GM19025 (cell line): Measurements from ENCODE around the gene RHBDL1.

Source experiments
- ATAC-seq: cut with Tn5 transposase; IDR thresholded peaks from one replicate; pipeline ENCODE4 v1.9.1; 2021; ENCODE audit warnings: mild to moderate bottlenecking, low read depth, moderate library complexity; ENCODE audit not compliant: unreplicated experiment

Gene RHBDL1

DNA sequence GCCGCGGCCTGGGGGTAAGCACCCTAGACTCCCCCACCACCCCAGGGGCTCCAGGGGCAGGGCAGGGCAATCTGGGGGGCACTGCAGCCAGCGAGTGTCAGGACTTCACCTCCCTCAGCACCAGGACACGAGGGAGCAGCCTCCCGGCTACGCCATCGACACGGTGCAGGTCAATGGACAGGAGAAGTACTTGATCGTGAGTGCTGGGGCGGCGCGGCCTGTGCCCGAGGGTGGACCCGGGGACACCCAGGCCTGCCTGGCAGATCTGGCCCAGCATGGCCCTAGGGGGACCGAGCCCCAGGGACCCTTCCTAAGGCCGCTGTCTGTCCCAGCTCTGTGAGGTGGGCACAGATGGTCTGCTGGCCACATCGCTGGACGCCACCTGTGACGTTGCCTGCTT is 3.1 kb upstream of the RHBDL1 start:
- no peak for ATAC-seq

DNA sequence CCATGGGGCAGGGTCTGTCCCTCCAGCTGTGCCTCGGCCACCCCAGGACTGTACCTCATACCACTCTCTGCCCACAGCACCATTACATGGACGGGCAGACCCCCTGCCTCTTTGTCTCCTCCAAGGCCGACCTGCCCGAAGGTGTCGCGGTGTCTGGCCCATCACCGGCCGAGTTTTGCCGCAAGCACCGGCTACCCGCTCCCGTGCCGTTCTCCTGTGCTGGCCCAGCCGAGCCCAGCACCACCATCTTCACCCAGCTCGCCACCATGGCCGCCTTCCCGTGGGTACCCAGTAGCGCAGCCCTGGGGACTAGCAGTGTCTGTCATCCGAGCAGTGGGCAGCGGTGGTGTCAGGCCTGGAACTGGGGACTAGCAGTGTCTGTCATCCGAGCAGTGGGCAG is 2.6 kb upstream of the RHBDL1 start:
- no peak for ATAC-seq

DNA sequence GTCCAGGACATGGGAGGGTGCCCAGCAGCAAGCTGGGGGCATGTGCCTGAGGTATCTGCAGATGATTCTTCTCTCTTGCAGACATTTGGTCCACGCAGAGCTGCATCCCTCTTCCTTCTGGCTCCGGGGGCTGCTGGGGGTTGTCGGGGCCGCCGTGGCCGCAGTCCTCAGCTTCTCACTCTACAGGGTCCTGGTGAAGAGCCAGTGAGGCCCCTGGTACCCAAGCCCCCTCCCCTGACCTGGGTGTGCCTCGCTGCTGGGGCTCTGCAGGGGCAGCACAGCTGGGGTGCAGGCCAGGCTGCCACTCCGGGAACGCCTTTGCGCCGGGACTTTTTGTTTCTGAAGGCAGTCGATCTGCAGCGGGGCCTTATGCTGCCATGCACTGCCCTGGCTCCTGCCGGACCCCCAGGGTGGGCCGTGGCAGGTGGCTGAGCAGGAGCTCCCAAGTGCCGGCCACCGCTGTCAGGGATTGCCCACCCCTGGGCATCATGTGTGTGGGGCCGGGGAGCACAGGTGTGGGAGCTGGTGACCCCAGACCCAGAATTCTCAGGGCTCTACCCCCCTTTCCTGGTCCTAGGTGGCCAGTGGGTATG is 2.0 kb upstream of the RHBDL1 start:
- no peak for ATAC-seq

DNA sequence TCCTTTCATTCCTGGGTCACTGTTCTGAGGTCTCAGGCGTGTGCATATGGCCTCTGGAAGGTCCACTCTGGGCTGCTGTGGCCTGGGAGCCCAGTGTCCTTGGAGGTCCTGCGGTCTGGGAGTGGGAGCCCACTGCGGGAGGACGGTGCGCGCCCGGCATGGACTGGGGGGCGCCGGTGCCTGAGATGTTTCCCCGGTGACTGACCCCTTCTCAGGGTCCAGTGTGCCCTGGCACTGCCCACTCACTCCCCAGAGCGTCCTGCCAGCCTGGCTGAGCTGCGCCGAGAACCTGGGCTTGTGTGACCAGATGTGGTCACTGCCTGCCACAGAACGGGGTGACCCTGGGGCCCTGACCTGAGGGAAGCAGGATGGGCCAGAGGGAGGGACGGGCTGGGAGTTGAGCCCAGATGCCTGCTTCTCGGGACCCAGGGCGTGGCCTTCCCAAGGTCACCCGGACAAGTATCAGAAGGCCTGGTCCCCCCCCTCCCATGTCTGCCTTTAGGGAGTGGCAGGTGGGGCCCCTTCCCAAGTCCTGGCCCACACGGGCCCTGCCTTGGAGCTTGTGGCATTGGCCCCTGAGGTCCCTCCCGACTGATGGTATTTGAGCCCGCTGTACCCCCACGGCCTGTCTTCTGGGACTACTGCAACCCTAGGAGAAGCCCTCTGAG is 1.1 kb upstream of the RHBDL1 start:
- no peak for ATAC-seq

DNA sequence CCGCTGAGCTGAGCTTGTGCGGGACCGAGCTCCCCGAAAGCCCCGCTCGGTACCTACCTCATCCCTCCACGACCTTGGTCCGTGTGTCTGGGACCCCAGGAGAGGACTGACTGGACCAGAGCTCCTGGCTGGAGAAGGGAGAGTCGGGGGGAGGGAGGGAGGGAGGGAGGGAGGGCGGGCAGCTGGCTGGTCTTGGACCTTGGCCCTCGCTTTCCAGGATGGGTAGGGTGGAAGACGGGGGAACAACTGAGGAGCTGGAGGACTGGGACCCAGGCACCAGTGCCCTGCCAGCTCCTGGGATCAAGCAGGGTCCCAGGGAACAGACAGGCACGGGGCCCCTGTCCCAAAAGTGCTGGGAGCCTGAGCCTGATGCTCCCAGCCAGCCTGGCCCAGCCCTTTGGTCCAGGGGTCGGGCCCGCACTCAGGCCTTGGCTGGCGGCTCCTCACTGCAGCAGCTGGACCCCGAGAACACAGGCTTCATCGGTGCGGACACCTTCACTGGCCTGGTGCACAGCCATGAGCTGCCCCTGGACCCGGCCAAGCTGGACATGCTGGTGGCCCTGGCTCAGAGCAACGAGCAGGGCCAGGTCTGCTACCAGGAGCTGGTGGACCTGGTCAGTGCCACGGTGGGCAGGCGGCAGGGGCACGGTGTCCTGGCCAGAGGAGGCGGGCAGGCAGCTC is 553 bp downstream of the RHBDL1 start:
- no peak for ATAC-seq

DNA sequence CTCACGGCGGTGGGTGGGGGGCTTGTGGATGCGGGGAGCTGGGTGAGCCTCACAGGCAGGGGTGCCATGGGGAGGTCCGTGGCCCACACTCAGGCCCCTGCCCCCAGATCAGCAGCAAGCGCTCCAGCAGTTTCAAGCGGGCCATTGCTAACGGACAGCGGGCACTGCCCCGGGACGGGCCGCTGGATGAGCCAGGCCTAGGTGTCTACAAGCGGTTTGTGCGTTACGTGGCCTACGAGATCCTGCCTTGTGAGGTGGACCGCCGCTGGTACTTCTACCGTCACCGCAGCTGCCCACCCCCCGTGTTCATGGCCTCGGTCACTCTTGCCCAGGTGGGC is 1.1 kb downstream of the RHBDL1 start:
- ATAC-seq: no peak

DNA sequence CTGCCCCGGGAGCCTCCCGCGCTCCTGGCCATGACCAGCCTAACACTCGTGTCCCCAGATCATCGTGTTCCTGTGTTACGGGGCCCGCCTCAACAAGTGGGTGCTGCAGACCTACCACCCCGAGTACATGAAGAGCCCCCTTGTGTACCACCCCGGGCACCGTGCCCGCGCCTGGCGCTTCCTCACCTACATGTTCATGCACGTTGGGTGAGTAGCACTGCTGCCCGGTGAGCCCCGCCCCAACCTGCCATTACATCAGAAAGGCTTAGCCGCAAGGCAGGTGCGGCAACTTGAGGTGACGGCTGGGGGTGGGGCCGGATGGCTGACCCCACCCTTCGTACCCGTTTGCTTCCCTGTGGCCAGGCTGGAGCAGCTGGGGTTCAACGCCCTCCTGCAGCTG is 1.4 kb downstream of the RHBDL1 start:
- no peak for ATAC-seq

DNA sequence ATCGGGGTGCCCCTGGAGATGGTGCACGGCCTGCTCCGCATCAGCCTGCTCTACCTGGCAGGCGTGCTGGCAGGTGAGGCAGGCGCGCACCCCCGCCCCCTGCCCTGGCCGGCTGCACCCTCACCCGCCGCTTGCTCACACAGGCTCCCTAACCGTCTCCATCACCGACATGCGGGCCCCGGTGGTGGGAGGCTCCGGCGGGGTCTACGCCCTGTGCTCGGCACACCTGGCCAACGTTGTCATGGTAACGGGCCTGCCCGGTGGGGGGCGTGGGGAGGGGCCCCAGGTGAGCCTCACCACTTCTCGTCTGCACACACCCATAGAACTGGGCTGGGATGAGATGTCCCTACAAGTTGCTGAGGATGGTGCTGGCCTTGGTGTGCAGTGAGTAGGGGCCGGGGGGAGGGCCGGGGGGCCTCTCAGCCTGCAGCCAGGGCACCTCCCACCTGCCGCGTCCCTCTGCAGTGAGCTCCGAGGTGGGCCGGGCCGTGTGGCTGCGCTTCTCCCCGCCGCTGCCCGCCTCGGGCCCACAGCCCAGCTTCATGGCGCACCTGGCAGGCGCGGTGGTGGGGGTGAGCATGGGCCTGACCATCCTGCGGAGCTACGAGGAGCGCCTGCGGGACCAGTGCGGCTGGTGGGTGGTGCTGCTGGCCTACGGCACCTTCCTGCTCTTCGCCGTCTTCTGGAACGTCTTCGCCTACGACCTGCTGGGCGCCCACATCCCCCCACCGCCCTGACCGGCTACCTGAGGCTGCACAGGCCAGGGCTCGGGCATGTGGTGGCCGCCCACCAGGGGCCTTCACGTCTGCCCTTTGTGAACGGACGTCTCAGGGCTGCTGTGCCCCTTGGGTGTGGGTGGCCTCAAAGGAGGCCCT is 2.1 kb downstream of the RHBDL1 start:
- ATAC-seq: no peak

DNA sequence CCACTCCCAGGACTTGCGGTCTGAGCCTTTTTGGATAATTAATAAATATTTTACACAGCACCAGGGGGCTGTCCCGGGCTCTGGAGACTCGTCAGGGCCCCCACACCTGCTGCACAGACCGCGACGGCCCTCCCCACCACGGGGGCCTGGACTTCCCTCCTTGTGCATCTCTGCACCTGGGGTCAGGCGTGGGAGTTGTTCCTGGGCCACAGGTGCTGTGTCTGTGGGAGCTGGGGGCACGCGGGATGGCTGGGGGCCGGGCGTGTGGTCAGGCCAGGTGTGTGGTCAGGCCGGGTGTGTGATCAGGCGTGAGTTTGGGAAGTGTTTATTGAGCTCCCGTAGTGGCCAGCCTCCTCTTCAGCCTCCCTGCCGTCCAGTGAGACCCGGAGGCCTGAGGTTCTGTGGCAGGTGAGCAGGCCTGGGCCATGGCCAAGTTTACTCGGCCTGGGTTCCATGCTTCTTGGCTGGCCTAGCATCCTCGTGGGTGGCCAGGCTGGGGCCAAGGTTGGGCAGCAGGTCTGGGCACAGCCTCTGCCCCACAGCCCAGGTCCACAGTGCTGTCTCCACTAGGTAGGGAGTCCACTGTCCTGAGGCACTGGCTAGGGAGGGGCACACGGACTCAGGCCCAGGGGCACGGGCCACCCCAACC is 2.9 kb downstream of the RHBDL1 start:
- no peak for ATAC-seq

DNA sequence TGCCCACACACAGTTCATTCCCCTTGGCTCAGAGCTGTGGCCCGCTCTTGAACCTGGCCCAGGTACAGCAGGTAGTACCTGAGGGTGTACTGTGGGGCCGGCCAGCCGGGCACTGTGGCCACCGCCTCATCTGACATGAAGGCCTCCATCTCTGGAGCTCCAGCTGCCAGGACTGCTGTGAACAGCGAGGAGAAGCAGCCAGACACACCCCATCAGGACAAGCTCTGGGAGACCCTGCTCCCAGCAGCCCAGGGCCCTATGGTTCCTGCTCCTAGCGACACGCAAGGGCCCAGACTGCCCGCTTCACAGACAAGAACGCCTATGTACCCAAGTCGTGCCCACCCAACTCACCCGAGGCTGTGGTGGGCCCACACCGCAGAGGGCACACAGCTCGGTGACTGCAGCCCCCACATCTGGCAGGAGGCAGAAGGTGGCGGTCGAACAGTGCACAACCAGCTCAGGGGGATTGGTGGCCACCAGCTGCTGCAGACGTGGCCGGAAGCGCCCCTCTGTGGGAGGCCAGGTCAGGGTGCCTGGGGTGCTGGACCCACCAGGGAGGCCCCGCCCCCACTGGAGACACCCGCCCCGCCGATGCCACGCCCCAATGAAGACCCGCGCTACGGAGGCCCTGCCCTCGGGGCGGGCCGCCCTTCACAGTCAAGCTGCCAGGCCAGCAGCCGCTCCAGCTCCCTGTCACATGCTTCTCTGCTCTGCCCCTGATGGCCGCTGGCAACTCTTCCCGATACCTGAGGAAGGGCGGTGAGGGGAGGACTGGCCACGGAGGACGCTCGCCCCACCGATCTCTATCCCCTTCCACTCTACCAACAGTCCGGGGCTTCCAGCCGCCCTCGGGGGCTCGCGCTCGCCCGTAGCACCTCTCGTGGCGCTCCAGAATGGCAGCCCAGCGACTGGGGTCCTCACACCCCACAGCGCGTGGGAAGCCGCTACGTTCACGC is 3.7 kb downstream of the RHBDL1 start:
- ATAC-seq: no peak

DNA sequence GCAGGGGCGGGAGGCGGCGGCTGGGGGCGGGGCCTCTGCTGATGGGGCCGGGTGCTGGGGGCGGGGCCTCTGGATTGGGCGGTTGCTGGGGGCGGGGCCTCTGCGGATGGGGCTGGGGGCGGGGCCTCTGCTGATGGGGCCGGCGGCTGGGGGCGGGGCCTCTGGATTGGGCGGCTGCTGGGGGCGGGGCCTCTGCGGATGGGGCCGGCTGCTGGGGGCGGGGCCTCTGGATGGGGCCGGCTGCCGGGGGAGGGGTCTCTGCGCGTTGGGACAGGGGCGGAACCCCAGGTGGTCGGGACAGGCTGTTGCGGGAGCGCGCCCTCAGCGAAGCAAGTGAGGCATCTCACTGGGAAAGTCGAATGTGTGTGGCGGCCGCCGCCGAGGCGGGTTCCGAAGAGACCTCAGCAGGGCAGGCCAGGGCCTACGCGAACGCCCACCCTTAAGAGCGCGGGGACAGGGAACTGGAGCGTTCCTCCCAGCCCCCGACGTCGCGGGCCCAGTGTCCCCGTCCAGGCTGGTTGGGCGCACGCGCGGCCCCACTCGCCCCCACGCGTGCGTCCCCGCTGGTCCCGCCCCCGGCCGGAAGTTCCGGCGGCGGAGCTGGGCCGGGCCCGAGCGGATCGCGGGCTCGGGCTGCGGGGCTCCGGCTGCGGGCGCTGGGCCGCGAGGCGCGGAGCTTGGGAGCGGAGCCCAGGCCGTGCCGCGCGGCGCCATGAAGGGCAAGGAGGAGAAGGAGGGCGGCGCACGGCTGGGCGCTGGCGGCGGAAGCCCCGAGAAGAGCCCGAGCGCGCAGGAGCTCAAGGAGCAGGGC is 4.5 kb downstream of the RHBDL1 start, which contains the start of gene STUB1:
TSS of gene STUB1 (plus strand) at position 597 of the 811 bp plus-strand sequence. CDS start at position 713, 116 bp downstream.
- peak; percentile 50 for ATAC-seq

DNA sequence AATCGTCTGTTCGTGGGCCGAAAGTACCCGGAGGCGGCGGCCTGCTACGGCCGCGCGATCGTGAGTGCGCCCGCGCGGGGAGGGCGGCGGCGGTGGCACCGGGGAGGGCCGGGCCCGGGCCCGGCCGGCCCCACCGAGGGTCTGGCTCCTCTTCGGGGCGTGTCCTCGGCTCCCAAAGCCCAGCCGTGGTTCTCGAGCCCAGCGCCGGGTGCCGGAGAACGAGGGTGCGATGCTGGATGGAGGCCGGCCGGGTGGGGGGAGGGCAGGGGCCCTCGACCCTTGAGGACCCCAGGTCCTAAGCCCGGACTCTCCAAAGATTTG is 5.1 kb downstream of the RHBDL1 start:
- ATAC-seq: no peak

DNA sequence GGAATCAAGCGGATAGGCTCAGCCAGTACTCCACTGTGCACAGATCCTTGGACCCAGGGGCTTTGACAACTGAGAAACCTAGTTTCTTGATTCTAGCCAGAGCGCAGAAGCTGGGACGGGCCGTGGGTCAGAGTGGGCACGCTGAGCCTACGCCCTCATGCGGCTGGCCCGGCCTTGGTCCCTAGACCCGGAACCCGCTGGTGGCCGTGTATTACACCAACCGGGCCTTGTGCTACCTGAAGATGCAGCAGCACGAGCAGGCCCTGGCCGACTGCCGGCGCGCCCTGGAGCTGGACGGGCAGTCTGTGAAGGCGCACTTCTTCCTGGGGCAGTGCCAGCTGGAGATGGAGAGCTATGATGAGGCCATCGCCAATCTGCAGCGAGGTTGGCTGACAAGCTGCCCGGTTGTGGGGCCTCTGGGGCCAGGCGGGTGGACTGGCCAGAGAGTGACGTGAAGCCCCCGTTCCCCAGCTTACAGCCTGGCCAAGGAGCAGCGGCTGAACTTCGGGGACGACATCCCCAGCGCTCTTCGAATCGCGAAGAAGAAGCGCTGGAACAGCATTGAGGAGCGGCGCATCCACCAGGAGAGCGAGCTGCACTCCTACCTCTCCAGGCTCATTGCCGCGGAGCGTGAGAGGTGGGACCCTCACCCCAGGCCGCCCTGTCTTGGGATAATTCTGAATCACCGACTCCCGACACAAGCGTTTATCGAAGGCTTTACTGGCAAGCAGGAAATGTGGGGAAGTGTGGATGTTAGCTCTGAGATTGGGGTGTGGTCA is 5.7 kb downstream of the RHBDL1 start:
- ATAC-seq: no peak

DNA sequence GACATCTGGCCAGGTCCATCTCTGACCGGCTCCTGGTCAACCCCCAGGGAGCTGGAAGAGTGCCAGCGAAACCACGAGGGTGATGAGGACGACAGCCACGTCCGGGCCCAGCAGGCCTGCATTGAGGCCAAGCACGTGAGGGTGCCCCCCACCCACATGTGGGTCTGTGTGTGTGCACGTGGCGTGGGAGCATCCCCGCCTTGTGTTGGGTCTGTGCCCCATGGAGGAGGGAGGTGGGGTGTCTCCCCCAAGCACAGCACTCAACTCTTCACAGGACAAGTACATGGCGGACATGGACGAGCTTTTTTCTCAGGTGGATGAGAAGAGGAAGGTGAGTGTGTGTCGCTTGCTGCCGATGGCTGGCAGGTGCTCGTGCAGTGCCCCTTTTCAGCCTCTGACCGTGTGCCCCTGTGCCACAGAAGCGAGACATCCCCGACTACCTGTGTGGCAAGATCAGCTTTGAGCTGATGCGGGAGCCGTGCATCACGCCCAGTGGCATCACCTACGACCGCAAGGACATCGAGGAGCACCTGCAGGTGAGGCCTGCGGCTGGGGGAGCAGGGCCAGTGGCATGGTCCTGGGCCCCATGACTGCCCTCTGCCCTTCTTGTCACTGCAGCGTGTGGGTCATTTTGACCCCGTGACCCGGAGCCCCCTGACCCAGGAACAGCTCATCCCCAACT is 6.4 kb downstream of the RHBDL1 start:
- ATAC-seq: no peak

DNA sequence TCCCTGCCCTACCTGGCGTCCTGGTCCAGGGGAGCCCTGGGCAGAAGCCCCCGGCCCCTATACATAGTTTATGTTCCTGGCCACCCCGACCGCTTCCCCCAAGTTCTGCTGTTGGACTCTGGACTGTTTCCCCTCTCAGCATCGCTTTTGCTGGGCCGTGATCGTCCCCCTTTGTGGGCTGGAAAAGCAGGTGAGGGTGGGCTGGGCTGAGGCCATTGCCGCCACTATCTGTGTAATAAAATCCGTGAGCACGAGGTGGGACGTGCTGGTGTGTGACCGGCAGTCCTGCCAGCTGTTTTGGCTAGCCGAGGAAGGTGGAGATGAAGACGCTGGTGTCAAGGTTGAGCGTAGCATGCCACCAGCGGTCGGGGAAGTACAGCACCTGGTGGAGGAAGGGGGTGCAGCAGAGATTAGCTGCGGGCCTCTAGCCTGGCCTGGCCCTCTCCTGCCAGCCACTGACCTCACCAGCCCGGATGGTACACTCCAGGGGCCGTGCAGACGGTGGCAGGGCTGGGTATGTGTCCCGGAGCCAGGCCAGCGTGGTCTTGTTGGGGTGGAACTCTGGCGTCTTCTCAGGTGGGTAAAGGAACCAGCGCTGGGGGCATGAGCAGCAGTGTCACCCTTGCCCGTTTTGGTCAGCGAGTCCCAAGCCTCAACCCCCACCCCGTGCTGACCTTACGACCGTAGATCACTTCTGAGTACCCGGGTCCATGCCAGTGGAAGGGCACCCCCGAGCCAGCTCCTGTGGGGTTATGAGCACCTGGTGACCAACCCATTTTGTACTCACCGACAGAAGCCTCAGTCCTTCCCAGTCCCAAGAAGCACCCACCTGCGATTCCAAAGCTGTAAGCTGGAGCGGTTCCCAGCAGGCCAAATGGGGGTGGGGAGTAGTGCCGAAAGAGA is 7.3 kb downstream of the RHBDL1 start:
- ATAC-seq: no peak

DNA sequence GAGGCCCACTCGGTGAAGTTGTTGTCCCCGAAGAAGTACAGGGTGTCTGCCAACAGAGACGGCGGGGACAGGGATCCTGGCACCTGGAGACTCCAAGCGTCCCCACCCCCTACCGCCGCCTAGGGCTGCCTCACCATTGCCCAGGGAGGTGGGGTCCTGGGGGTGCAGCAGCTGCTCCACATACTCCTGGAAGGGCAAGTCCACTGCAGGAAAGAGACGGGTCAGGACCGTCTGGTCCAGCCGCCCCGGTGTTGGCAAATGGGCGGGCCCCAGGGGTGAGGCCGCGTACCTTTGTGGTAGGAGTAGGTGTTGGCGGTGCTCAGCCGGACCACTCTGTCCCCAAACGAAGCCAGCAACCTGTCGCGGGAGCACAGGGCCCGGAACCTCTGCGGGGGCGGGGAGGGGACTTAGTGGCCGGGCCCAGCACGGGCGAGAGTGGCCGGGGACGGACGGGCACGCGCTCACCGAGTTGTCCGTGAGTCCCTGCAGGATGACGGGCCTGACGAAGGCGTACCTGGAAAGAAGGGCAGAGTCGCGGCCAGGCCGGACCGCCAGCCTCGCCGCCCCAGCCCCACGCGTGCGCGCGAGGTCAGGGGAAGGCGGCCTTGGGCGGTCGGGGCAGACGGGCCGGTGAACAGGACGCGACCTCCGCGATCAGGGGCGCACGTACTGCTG is 8.1 kb downstream of the RHBDL1 start:
- no peak for ATAC-seq
